HepG2 (cell line): ENCODE results near the gene NRL. TPM values are rescaled to one million over a fixed set of nuclear protein-coding genes. Genes with fewer than 3 reads are reported as not detected.
A peak's percentile ranks its signal among the peaks of the same experiment; 100 is the strongest.

Experiments
- CAMTA2 ChIP-seq: sonication (generic); formaldehyde crosslinking; IDR thresholded peaks from 2 replicates; pipeline ENCODE4 v1.4.0; 2020; ENCODE audit warnings: mild to moderate bottlenecking, missing genetic modification reagents, borderline replicate concordance
- CBX5 ChIP-seq: sonication (generic); formaldehyde crosslinking; IDR thresholded peaks from 2 replicates; pipeline ENCODE4 v1.4.0; 2020; ENCODE audit warnings: missing genetic modification reagents, borderline replicate concordance
- TOE1 ChIP-seq: sonication (generic); formaldehyde crosslinking; IDR thresholded peaks from 2 replicates; pipeline ENCODE4 v1.4.0; 2020; ENCODE audit warnings: mild to moderate bottlenecking, missing genetic modification reagents
- ZKSCAN1 ChIP-seq: fragments of 150-350 bp; IDR thresholded peaks from 2 replicates; pipeline ENCODE4 v1.6.1; 2014; ENCODE audit warnings: low read length
- ZNF235 ChIP-seq: sonication (generic); formaldehyde crosslinking; IDR thresholded peaks from 2 replicates; pipeline ENCODE4 v1.8.1; 2023; ENCODE audit warnings: mild to moderate bottlenecking, missing genetic modification reagents, borderline replicate concordance
- ZNF790 ChIP-seq: sonication (generic); formaldehyde crosslinking; IDR thresholded peaks from 2 replicates; pipeline ENCODE4 v1.8.0; 2022; ENCODE audit warnings: missing genetic modification reagents, mild to moderate bottlenecking, borderline replicate concordance
- ZNF792 ChIP-seq: IDR thresholded peaks from 2 replicates; pipeline ENCODE4 v1.6.1; 2016
- polyA plus RNA-seq, 8 experiments: library from polyadenylated mRNA; depleted of rRNA in 3 of 8; stranded (reverse) in 7 of 8; unstranded in 1 of 8; fragments of >200 nt; fragmentation: Illumina TruSeq in 4 of 8; extraction: Trizol in 4 of 8; gene quantifications; 2 replicates each; pipeline versions ENCODE4 v1.2.1 to v1.2.3, GENCODE V29; 2011 to 2016; ENCODE audit warnings: low read depth in 4 of 8, missing spikeins in 1 of 8, mixed read lengths in 1 of 8; ENCODE audit not compliant: insufficient read depth in 1 of 8
- total RNA-seq, 5 experiments: library from RNA; depleted of rRNA; stranded (reverse); fragments of >200 nt; fragmentation: Illumina TruSeq; extraction: Trizol; gene quantifications; 2 replicates each; pipeline ENCODE4 v1.2.3, GENCODE V29; 2016; ENCODE audit warnings: low read depth in 1 of 5
- TF ChIP-seq, protein P1 (sequence below): sonication (generic); formaldehyde crosslinking; IDR thresholded peaks from one replicate; pipeline ENCODE4 v1.5.1; 2020; ENCODE audit warnings: mild to moderate bottlenecking, missing genetic modification reagents; ENCODE audit errors: not compliant biosample characterization
- TF ChIP-seq, protein P2 (sequence below): IDR thresholded peaks from 2 replicates; pipeline ENCODE4 v1.6.1; 2016; ENCODE audit warnings: low read depth, control low read depth
- TF ChIP-seq, protein P3 (sequence below): sonication (generic); formaldehyde crosslinking; IDR thresholded peaks from 2 replicates; pipeline ENCODE4; 2020; ENCODE audit warnings: missing genetic modification reagents, mild to moderate bottlenecking, borderline replicate concordance
- TF ChIP-seq, protein P4 (sequence below): sonication (generic); formaldehyde crosslinking; conservative IDR thresholded peaks from 2 replicates; pipeline ENCODE4 v1.4.0; 2020; ENCODE audit warnings: missing genetic modification reagents
- TF ChIP-seq, protein P5 (sequence below): sonication (generic); formaldehyde crosslinking; IDR thresholded peaks from 2 replicates; pipeline ENCODE4 v1.8.1; 2023; ENCODE audit warnings: mild to moderate bottlenecking, inconsistent platforms, moderate library complexity, missing genetic modification reagents, borderline replicate concordance

Gene NRL
- total and polyA plus RNA-seq, 2 of the 13 experiments (the other 11 are each of a cell fraction or from before 2014, with no cell fraction given): 2.5 to 4.7 TPM

DNA sequence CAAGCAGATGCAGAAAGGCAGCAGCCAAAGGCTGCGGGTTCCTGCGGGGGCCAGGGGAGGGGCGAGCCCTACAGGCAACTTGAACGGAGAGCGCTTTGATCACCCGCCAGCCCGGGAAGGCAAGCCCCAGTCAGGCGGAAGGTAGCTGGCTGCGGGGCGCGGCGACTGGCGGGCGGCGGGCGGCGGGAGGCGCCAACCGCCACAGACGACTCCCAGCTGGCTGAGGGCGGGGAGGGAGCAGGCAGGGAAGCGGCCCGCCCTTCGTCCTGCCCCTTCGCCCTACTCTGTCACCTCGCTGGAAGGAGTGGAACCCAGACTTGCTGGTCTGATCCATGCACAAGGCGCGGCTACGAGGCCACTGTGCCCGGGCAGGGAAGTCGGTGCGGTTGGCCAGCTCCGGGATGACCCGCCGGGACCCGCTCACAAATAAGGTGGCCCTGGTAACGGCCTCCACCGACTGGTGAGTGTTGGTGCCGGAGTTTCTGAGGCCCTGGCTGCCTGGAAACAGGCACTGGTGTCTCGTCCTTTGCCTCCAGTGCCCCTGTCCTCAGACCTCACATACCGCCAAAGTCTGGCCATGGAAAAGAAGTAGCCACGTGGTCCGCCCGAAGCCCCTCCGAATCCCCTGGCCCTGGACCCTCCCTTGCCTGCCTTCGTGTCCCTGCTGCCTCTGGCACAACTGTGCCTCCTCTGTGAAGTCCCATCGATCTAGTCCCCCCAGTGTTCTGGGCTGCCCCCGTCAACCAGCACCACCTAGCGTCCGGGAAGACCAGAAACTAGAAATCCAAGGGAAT is 78.4 kb downstream of the NRL start (continued):
- TF ChIP-seq, protein P1, sequence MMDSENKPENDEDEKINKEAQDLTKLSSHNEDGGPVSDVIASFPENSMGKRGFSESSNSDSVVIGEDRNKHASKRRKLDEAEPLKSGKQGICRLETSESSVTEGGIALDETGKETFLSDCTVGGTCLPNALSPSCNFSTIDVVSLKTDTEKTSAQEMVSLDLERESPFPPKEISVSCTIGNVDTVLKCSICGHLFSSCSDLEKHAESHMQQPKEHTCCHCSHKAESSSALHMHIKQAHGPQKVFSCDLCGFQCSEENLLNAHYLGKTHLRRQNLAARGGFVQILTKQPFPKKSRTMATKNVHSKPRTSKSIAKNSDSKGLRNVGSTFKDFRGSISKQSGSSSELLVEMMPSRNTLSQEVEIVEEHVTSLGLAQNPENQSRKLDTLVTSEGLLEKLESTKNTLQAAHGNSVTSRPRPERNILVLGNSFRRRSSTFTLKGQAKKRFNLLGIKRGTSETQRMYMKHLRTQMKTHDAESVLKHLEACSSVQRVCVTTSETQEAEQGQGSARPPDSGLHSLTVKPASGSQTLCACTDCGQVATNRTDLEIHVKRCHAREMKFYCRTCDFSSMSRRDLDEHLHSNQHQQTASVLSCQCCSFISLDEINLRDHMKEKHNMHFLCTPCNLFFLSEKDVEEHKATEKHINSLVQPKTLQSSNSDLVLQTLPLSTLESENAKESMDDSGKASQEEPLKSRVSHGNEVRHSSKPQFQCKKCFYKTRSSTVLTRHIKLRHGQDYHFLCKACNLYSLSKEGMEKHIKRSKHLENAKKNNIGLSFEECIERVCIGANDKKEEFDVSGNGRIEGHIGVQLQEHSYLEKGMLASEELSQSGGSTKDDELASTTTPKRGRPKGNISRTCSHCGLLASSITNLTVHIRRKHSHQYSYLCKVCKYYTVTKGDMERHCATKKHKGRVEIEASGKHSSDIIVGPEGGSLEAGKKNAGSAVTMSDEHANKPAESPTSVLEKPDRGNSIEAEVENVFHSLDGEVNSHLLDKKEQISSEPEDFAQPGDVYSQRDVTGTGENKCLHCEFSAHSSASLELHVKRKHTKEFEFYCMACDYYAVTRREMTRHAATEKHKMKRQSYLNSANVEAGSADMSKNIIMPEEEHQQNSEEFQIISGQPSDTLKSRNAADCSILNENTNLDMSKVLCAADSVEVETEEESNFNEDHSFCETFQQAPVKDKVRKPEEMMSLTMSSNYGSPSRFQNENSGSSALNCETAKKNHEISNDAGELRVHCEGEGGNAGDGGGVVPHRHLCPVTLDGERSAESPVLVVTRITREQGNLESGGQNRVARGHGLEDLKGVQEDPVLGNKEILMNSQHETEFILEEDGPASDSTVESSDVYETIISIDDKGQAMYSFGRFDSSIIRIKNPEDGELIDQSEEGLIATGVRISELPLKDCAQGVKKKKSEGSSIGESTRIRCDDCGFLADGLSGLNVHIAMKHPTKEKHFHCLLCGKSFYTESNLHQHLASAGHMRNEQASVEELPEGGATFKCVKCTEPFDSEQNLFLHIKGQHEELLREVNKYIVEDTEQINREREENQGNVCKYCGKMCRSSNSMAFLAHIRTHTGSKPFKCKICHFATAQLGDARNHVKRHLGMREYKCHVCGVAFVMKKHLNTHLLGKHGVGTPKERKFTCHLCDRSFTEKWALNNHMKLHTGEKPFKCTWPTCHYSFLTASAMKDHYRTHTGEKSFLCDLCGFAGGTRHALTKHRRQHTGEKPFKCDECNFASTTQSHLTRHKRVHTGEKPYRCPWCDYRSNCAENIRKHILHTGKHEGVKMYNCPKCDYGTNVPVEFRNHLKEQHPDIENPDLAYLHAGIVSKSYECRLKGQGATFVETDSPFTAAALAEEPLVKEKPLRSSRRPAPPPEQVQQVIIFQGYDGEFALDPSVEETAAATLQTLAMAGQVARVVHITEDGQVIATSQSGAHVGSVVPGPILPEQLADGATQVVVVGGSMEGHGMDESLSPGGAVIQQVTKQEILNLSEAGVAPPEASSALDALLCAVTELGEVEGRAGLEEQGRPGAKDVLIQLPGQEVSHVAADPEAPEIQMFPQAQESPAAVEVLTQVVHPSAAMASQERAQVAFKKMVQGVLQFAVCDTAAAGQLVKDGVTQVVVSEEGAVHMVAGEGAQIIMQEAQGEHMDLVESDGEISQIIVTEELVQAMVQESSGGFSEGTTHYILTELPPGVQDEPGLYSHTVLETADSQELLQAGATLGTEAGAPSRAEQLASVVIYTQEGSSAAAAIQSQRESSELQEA (CRISPR knock-in tag): peak; percentile 53
- TF ChIP-seq ZNF792: peak; percentile 53; the same call in 1 of the 2 replicates
- TF ChIP-seq, protein P2, sequence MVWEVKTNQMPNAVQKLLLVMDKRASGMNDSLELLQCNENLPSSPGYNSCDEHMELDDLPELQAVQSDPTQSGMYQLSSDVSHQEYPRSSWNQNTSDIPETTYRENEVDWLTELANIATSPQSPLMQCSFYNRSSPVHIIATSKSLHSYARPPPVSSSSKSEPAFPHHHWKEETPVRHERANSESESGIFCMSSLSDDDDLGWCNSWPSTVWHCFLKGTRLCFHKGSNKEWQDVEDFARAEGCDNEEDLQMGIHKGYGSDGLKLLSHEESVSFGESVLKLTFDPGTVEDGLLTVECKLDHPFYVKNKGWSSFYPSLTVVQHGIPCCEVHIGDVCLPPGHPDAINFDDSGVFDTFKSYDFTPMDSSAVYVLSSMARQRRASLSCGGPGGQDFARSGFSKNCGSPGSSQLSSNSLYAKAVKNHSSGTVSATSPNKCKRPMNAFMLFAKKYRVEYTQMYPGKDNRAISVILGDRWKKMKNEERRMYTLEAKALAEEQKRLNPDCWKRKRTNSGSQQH (CRISPR knock-in tag): peak; percentile 72; the same call in 1 of the 2 replicates
- TF ChIP-seq CAMTA2: 0 out of 2 replicates have a peak, but pooled peaks have one; percentile 56
- TF ChIP-seq, protein P3, sequence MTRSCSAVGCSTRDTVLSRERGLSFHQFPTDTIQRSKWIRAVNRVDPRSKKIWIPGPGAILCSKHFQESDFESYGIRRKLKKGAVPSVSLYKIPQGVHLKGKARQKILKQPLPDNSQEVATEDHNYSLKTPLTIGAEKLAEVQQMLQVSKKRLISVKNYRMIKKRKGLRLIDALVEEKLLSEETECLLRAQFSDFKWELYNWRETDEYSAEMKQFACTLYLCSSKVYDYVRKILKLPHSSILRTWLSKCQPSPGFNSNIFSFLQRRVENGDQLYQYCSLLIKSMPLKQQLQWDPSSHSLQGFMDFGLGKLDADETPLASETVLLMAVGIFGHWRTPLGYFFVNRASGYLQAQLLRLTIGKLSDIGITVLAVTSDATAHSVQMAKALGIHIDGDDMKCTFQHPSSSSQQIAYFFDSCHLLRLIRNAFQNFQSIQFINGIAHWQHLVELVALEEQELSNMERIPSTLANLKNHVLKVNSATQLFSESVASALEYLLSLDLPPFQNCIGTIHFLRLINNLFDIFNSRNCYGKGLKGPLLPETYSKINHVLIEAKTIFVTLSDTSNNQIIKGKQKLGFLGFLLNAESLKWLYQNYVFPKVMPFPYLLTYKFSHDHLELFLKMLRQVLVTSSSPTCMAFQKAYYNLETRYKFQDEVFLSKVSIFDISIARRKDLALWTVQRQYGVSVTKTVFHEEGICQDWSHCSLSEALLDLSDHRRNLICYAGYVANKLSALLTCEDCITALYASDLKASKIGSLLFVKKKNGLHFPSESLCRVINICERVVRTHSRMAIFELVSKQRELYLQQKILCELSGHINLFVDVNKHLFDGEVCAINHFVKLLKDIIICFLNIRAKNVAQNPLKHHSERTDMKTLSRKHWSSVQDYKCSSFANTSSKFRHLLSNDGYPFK (CRISPR knock-in tag): peak; percentile 94
- no peak for TF ChIP-seq ZNF235
- TF ChIP-seq ZKSCAN1: peak; percentile 47; the same call in 1 of the 2 replicates
- TF ChIP-seq, protein P4, sequence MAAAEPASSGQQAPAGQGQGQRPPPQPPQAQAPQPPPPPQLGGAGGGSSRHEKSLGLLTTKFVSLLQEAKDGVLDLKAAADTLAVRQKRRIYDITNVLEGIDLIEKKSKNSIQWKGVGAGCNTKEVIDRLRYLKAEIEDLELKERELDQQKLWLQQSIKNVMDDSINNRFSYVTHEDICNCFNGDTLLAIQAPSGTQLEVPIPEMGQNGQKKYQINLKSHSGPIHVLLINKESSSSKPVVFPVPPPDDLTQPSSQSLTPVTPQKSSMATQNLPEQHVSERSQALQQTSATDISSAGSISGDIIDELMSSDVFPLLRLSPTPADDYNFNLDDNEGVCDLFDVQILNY: 0 out of 2 replicates have a peak, but pooled peaks have one; percentile 61
- peak; percentile 87; the same call in 1 of the 2 replicates for TF ChIP-seq CBX5 (CRISPR knock-in tag)
- peak; percentile 88; the same call in 1 of the 2 replicates for TF ChIP-seq TOE1 (CRISPR knock-in tag)
- TF ChIP-seq, protein P5, sequence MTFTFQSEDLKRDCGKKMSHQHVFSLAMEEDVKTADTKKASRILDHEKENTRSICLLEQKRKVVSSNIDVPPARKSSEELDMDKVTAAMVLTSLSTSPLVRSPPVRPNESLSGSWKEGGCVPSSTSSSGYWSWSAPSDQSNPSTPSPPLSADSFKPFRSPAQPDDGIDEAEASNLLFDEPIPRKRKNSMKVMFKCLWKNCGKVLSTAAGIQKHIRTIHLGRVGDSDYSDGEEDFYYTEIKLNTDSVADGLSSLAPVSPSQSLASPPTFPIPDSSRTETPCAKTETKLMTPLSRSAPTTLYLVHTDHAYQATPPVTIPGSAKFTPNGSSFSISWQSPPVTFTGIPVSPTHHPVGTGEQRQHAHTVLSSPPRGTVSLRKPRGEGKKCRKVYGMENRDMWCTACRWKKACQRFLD (CRISPR knock-in tag): peak; percentile 58; the same call in 1 of the 2 replicates
- TF ChIP-seq ZNF790 (CRISPR knock-in tag): 0 out of 2 replicates have a peak, but pooled peaks have one; percentile 74
